ENCODE measurements around the gene LBX1. TPM values are rescaled to one million over a fixed set of nuclear protein-coding genes. Genes with fewer than 3 reads are reported as not detected.
A peak's percentile ranks its signal among the peaks of the same experiment; 100 is the strongest.

LBX1 gene
- polyA plus RNA-seq, 1 donor from 2014 or later = not detected

DNA sequence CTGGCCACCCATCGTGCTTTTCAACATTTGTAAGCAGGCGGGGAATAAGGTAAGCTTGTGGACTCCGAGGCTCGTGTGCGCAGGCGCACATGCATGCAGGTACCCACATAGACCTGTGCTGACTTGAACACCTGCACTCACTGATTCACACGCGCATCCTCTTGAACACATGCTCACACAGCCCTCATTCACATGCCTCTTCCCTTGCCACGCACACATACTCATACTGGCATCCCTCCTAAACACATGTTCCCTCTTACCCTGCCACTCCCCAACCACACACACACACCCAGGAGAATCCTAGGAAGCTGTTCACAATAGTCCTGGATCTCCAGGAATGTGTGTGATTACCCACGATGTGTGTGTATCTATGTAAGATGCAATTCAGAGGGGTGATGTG, 44.1 kb upstream of the LBX1 start:
- H3K4me2 ChIP-seq (ENCODE audit: low read length) = no peak overlapping the region
- no peaks in the 10 kb centered on the region for H3K9me3 ChIP-seq (ENCODE audit: low read length)
- no peaks in the 10 kb centered on the region for H3K79me2 ChIP-seq (replicated peaks; ENCODE audit: insufficient read depth, low read length)
- no peaks in the 10 kb centered on the region for H3F3A ChIP-seq (ENCODE audit: insufficient read depth, low read length, poor library complexity, severe bottlenecking)
- H4K20me1 ChIP-seq (ENCODE audit: insufficient read depth) = no peaks in the 10 kb centered on the region
- no peak for TF ChIP-seq EZH2 (IDR thresholded peaks at IDR 0.05; ENCODE audit: borderline replicate concordance, insufficient read depth, low read length, poor library complexity, severe bottlenecking)
- no peak for TF ChIP-seq POLR2AphosphoS5 (IDR thresholded peaks at IDR 0.05)
- TF ChIP-seq RAD21 (conservative IDR thresholded peaks at IDR 0.05) = no peak
- no peak for TF ChIP-seq EP300 (conservative IDR thresholded peaks at IDR 0.05; ENCODE audit: poor library complexity, severe bottlenecking)
- TF ChIP-seq, protein P1, sequence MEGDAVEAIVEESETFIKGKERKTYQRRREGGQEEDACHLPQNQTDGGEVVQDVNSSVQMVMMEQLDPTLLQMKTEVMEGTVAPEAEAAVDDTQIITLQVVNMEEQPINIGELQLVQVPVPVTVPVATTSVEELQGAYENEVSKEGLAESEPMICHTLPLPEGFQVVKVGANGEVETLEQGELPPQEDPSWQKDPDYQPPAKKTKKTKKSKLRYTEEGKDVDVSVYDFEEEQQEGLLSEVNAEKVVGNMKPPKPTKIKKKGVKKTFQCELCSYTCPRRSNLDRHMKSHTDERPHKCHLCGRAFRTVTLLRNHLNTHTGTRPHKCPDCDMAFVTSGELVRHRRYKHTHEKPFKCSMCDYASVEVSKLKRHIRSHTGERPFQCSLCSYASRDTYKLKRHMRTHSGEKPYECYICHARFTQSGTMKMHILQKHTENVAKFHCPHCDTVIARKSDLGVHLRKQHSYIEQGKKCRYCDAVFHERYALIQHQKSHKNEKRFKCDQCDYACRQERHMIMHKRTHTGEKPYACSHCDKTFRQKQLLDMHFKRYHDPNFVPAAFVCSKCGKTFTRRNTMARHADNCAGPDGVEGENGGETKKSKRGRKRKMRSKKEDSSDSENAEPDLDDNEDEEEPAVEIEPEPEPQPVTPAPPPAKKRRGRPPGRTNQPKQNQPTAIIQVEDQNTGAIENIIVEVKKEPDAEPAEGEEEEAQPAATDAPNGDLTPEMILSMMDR (IDR thresholded peaks at IDR 0.05; ENCODE audit: poor library complexity, severe bottlenecking) = no peak
- no peak for TF ChIP-seq TAF1 (IDR thresholded peaks at IDR 0.05; ENCODE audit: low read depth)
- no peak for TF ChIP-seq MXI1 (conservative IDR thresholded peaks at IDR 0.05; ENCODE audit: poor library complexity, severe bottlenecking)
- TF ChIP-seq, protein P2, sequence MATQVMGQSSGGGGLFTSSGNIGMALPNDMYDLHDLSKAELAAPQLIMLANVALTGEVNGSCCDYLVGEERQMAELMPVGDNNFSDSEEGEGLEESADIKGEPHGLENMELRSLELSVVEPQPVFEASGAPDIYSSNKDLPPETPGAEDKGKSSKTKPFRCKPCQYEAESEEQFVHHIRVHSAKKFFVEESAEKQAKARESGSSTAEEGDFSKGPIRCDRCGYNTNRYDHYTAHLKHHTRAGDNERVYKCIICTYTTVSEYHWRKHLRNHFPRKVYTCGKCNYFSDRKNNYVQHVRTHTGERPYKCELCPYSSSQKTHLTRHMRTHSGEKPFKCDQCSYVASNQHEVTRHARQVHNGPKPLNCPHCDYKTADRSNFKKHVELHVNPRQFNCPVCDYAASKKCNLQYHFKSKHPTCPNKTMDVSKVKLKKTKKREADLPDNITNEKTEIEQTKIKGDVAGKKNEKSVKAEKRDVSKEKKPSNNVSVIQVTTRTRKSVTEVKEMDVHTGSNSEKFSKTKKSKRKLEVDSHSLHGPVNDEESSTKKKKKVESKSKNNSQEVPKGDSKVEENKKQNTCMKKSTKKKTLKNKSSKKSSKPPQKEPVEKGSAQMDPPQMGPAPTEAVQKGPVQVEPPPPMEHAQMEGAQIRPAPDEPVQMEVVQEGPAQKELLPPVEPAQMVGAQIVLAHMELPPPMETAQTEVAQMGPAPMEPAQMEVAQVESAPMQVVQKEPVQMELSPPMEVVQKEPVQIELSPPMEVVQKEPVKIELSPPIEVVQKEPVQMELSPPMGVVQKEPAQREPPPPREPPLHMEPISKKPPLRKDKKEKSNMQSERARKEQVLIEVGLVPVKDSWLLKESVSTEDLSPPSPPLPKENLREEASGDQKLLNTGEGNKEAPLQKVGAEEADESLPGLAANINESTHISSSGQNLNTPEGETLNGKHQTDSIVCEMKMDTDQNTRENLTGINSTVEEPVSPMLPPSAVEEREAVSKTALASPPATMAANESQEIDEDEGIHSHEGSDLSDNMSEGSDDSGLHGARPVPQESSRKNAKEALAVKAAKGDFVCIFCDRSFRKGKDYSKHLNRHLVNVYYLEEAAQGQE (IDR thresholded peaks at IDR 0.05; ENCODE audit: borderline replicate concordance) = no peak
- no peak for TF ChIP-seq SMC3 (conservative IDR thresholded peaks at IDR 0.05; ENCODE audit: poor library complexity)
- no peak overlapping the region for H3K4me3 ChIP-seq (ENCODE audit: low read length)
- H3K9ac ChIP-seq (ENCODE audit: low read length) = no peak overlapping the region
- H3K36me3 ChIP-seq (ENCODE audit: insufficient read depth, low read length) = no peaks in the 10 kb centered on the region
- no peaks in the 10 kb centered on the region for H3K9me2 ChIP-seq (ENCODE audit: insufficient read depth, low read length)
- no peak overlapping the region for H2AFZ ChIP-seq (ENCODE audit: low read depth, low read length)
- peaks cover 6% of the 10 kb centered on the region for H3K27me3 ChIP-seq (ENCODE audit: insufficient read depth, low read depth, low read length)
- no peak overlapping the region for H3K27ac ChIP-seq (ENCODE audit: low read length)

DNA sequence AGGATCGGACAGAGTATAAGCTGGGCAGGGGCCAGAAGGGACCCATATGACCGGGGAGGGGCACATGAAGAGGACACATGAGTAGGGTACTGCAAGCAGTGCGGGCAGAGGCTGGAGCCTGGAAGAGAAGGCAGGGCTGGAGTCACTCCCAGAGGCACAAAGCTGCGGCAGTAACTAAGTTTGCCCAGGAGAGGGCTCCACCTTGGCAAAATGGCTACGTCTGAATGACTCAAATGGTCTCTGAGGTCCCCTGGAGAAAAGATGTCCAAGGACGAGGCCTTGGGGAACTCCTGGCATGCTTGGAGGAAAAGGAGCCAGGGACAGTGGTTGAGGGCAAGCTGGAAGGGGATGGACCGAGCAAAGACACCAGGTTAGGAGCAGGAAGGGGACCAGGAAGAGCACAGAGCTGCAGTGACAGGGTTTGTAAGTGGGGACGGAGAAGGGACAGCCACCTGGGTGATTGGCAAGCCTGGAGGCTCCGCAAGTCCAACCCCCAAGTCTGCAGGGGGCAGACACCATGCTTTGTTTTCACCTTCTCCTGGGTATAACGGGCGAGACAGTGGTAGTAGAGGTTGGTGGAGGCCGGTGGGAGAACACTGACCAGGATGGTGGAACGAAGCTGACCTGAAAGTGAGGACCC, 43.1 kb upstream of the LBX1 start:
- Histone ChIP-seq H3K79me2 (replicated peaks; ENCODE audit: insufficient read depth, low read length) (no peaks in the 10 kb centered on the region), H3K9me2 (ENCODE audit: insufficient read depth, low read length) (no peaks in the 10 kb centered on the region), H3K27ac (ENCODE audit: low read length) (no peak overlapping the region), H3K4me2 (ENCODE audit: low read length) (no peak overlapping the region), H3K36me3 (ENCODE audit: insufficient read depth, low read length) (no peaks in the 10 kb centered on the region), H4K20me1 (ENCODE audit: insufficient read depth) (no peaks in the 10 kb centered on the region), H2AFZ (ENCODE audit: low read depth, low read length) (no peak overlapping the region), H3K27me3 (ENCODE audit: insufficient read depth, low read depth, low read length) (peaks cover 6% of the 10 kb centered on the region), H3K4me3 (ENCODE audit: low read length) (no peak overlapping the region), H3K9ac (ENCODE audit: low read length) (no peak overlapping the region), H3F3A (ENCODE audit: insufficient read depth, low read length, poor library complexity, severe bottlenecking) (no peaks in the 10 kb centered on the region), H3K9me3 (ENCODE audit: low read length) (no peaks in the 10 kb centered on the region)
- TF ChIP-seq EZH2 (IDR thresholded peaks at IDR 0.05; ENCODE audit: borderline replicate concordance, insufficient read depth, low read length, poor library complexity, severe bottlenecking) (no peak), RAD21 (conservative IDR thresholded peaks at IDR 0.05) (peak; percentile 71), POLR2AphosphoS5 (IDR thresholded peaks at IDR 0.05) (no peak), EP300 (conservative IDR thresholded peaks at IDR 0.05; ENCODE audit: poor library complexity, severe bottlenecking) (no peak), SMC3 (conservative IDR thresholded peaks at IDR 0.05; ENCODE audit: poor library complexity) (peak; percentile 83), MXI1 (conservative IDR thresholded peaks at IDR 0.05; ENCODE audit: poor library complexity, severe bottlenecking) (no peak), TAF1 (IDR thresholded peaks at IDR 0.05; ENCODE audit: low read depth) (no peak)
- TF ChIP-seq, protein P2 (IDR thresholded peaks at IDR 0.05; ENCODE audit: borderline replicate concordance) = no peak
- TF ChIP-seq, protein P1 (IDR thresholded peaks at IDR 0.05; ENCODE audit: poor library complexity, severe bottlenecking) = peak; percentile 77
